Duodenal mucosa (tissue), 2 donors: ENCODE data around the gene PGGT1B.
"Not testable (repeated sequence)": the region's sequence is repeated elsewhere in the genome, so short reads cannot be mapped to it uniquely, and the experiment has no call there.

ENCODE experiments used
- H3K27ac ChIP-seq: one replicate; pipeline ENCODE4 v1.7.0; 2013; ENCODE audit warnings: low read depth, low read length
- H3K27me3 ChIP-seq, 2 donors: one replicate each; pipeline ENCODE4 v1.7.0; 2013; ENCODE audit warnings: low read length in 2 of 2, control low read depth in 1 of 2; ENCODE audit not compliant: insufficient read depth in 2 of 2, control insufficient read depth in 1 of 2
- H3K36me3 ChIP-seq, 2 donors: one replicate each; pipeline ENCODE4 v1.7.0; 2013; ENCODE audit warnings: low read length in 2 of 2, control low read depth in 1 of 2; ENCODE audit not compliant: insufficient read depth in 2 of 2, control insufficient read depth in 1 of 2
- H3K4me1 ChIP-seq, 2 donors: one replicate each; pipeline ENCODE4 v1.7.0; 2013; ENCODE audit warnings: low read length in 2 of 2, control low read depth in 1 of 2; ENCODE audit not compliant: insufficient read depth in 2 of 2, control insufficient read depth in 1 of 2
- H3K4me3 ChIP-seq, 2 donors: one replicate each; pipeline ENCODE4 v1.7.0; 2013; ENCODE audit warnings: low read length in 2 of 2, low read depth in 1 of 2
- H3K9ac ChIP-seq, 2 donors: one replicate each; pipeline ENCODE4 v1.7.0; 2013; ENCODE audit warnings: low read length in 2 of 2, low read depth in 1 of 2
- H3K9me3 ChIP-seq, 2 donors: one replicate each; pipeline ENCODE4 v1.7.0; 2013; ENCODE audit warnings: low read length in 2 of 2, control low read depth in 1 of 2; ENCODE audit not compliant: control insufficient read depth in 1 of 2

The PGGT1B gene

GRCh38 chr5:115263078-115263380 is 352 bp upstream of the PGGT1B start:
- H3K4me3 ChIP-seq, result peak overlapping the region; percentile 84 to 95
- peaks cover 11 to 26% of the 10 kb centered on the region in 2 donors for H3K4me1 ChIP-seq
- peaks cover 0 to 4% of the 10 kb centered on the region in 2 donors for H3K36me3 ChIP-seq
- H3K27me3 ChIP-seq, result no peaks in the 10 kb centered on the region
- peak overlapping the region; percentile 75 to 83 for H3K9ac ChIP-seq
- no peaks in the 10 kb centered on the region for H3K9me3 ChIP-seq
- H3K27ac ChIP-seq, result peak overlapping the region; percentile 53

DNA sequence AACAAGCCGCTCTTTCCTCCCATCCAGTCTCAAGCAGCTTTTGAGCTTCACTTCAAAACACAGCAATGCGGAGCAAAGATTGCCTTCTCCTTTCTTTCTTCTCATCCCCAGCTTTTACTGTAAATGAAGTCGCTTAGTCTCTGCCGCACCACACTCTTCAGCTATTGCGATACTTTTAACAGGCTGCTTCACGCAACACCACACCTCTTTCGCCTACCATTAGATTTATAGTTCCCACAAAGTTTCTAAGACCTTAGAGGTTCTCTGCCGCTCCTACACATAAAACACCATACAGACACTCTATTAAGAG is 711 bp downstream of the PGGT1B start:
- no peaks in the 10 kb centered on the region for H3K27me3 ChIP-seq
- no peaks in the 10 kb centered on the region for H3K9me3 ChIP-seq
- peak overlapping the region; percentile 75 to 83 for H3K9ac ChIP-seq
- peaks cover 0 to 4% of the 10 kb centered on the region in 2 donors for H3K36me3 ChIP-seq
- H3K4me3 ChIP-seq, result peak overlapping the region; percentile 84 to 95
- no peak overlapping the region for H3K27ac ChIP-seq
- peaks cover 11 to 26% of the 10 kb centered on the region in 2 donors for H3K4me1 ChIP-seq

- no peak overlapping the region for H3K27ac ChIP-seq
- peaks cover 0 to 4% of the 10 kb centered on the region in 2 donors for H3K36me3 ChIP-seq
- H3K4me1 ChIP-seq, result peaks cover 11 to 34% of the 10 kb centered on the region in 2 donors
Measured at GRCh38 chr5:115260248-115260647, 2.4 kb downstream of the PGGT1B start.

DNA sequence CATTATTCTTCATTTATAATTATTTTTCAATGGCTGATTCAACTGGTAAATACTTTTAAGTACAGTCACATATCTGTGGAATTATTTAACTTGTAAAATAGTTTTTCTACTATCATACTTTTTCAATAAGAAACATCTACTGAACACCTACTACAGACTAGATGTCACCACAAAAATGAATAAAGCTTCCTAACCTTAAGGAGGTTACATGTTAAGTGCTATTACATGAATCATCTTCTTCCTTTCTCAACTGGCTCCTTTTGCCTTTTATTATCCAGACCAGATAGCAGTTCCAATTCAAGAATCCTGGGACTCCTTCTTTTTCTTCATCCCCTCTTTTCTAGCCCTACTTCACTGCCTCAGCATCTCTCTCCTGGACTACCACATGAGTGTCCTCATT is 4.7 kb downstream of the PGGT1B start:
- Histone ChIP-seq H3K9me3 (no peaks in the 10 kb centered on the region), H3K9ac (no peak overlapping the region), H3K36me3 (no peaks in the 10 kb centered on the region), H3K27me3 (no peaks in the 10 kb centered on the region), H3K4me1 (peaks cover 11 to 30% of the 10 kb centered on the region in 2 donors), H3K4me3 (no peak overlapping the region), H3K27ac (no peak overlapping the region)

More at GRCh38 chr5:115260248-115260647, 2.4 kb downstream of the PGGT1B start:
- Histone ChIP-seq H3K9me3 (no peaks in the 10 kb centered on the region), H3K4me3 (no peak overlapping the region), H3K27me3 (no peaks in the 10 kb centered on the region), H3K9ac (no peak overlapping the region)

- not testable (repeated sequence) for H3K36me3 ChIP-seq, H3K27ac ChIP-seq, H3K4me3 ChIP-seq, H3K9ac ChIP-seq, H3K9me3 ChIP-seq, H3K27me3 ChIP-seq
- H3K4me1 ChIP-seq, result peaks cover 4 to 15% of the 10 kb centered on the region in 2 donors
Measured at GRCh38 chr5:115249379-115249778, 13.3 kb downstream of the PGGT1B start.

DNA sequence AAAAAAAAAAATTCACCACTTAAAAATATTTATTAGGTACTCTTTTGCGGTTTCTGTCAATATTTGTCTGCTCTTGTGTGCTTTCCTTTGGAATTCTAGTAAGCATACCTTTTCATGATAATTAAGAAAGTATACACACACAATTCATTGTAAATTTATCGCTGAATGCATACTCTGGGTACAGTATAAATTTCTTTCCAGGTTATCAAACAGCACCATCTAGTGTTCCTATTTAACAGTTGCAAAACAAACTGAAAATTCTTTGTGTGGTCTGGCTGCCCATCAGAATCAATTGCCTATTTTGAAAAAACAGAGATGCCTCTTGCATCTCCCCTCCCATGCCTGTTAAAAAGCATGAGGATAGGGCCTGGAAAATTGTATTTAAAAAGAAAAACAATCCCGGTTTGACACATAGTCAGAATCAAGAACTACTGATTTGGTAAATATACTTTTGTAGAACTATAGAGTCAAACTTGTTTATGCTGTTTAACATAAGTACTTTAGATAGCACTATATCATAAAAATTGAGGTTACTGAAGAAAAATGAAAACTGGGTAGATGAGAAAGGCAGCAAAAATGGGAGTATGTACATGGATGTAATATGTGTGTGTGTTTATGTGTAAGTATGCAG is 16.2 kb downstream of the PGGT1B start:
- Histone ChIP-seq H3K9ac (no peak overlapping the region), H3K27ac (no peak overlapping the region), H3K4me3 (no peak overlapping the region), H3K4me1 (peaks cover 18 to 19% of the 10 kb centered on the region in 2 donors), H3K36me3 (no peaks in the 10 kb centered on the region), H3K27me3 (no peaks in the 10 kb centered on the region), H3K9me3 (peaks cover 0 to 2% of the 10 kb centered on the region in 2 donors)

DNA sequence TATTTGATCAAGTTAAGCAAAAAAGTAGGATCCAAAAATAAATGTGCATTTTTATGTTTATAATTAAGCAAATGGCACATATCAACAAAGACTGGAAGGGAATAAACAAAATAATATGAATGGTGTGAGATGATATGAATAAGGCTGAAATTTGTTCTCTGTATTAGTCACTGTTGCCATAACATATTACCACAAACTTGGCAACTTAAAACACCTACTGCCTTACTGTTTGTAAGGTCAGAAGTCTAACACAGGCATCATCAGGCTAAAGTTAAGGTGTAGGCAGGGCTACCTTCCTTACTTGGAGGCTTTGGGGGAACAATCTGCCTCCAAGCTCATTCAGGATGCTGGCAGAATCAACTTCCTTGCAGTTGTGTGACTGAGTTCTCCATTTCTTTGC is 19.3 kb downstream of the PGGT1B start:
- H3K36me3 ChIP-seq, result peaks cover 7 to 22% of the 10 kb centered on the region in 2 donors
- H3K27ac ChIP-seq, result no peak overlapping the region
- H3K9me3 ChIP-seq, result no peaks in the 10 kb centered on the region
- no peak overlapping the region for H3K9ac ChIP-seq
- H3K27me3 ChIP-seq, result no peaks in the 10 kb centered on the region
- H3K4me3 ChIP-seq, result no peak overlapping the region
- H3K4me1 ChIP-seq, result peaks cover 18 to 19% of the 10 kb centered on the region in 2 donors

DNA sequence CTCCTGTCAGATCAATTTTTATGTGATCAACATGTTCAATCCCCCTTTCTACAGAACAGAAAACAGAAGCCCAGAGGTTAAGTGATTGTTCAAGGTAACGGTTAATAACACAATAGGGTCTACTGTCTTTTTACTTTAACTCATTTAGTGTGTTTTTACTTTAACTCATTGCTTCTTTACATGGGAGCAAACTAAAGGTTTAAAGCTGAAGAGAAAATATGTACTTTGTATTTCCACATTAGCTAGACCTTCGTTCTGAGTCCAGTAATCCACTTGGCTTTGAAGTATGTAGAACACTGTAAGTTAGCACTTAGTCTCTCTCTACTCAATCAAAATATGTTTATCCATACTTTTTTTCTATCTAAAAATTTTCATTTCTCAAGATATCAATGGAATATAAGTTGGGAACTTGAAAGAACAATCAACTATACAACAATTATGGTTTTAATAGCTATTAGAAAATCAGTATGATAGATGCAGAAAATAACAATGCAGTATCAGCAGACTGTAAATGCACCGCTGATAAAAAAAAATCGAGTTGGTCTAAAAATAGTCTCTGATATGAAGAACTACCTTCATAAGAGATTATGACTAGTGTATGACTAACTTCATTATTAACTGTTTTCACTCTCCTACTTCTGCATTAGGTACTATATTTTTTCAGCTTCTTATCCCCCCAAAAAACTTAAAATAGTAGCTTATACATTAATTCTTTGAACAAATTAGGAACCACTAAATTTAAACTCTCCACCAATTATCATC is 20.6 kb downstream of the PGGT1B start:
- H3K9ac ChIP-seq, result no peak overlapping the region
- no peaks in the 10 kb centered on the region for H3K27me3 ChIP-seq
- peaks cover 18 to 19% of the 10 kb centered on the region in 2 donors for H3K4me1 ChIP-seq
- H3K36me3 ChIP-seq, result peaks cover 7 to 22% of the 10 kb centered on the region in 2 donors
- H3K4me3 ChIP-seq, result no peak overlapping the region
- H3K9me3 ChIP-seq, result no peaks in the 10 kb centered on the region
- no peak overlapping the region for H3K27ac ChIP-seq

DNA sequence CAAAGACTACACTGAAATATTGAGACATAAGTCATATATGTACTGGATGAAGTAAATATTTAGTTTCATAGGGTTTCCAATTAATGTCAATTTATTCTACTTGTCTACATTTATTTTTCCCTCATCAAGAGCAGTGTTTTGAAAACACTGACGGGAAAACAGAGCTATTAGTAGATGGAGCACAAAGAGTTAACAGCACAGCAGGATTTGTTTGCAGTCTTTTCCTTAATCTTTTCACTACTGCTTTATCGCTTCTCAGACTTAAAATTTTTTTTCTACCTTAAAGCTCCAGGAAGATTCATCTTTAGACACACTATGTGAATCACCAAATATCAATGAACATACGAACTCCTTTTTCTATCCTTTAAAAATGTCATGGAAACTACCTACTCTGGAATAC is 25.6 kb downstream of the PGGT1B start:
- Histone ChIP-seq H3K4me1 (no peaks in the 10 kb centered on the region), H3K4me3 (no peak overlapping the region), H3K9ac (no peak overlapping the region)

GRCh38 chr5:115236599-115236998 is 26.1 kb downstream of the PGGT1B start:
- Histone ChIP-seq H3K27ac (no peak overlapping the region), H3K36me3 (peaks cover 7 to 34% of the 10 kb centered on the region in 2 donors), H3K27me3 (no peaks in the 10 kb centered on the region), H3K9ac (no peak overlapping the region), H3K4me1 (no peaks in the 10 kb centered on the region), H3K4me3 (no peak overlapping the region), H3K9me3 (no peaks in the 10 kb centered on the region)

More for the DNA sequence above, 25.6 kb downstream of the PGGT1B start:
- Histone ChIP-seq H3K36me3 (peaks cover 7 to 29% of the 10 kb centered on the region in 2 donors), H3K27me3 (no peaks in the 10 kb centered on the region), H3K27ac (no peak overlapping the region), H3K9me3 (no peaks in the 10 kb centered on the region)
